ENCODE results near the gene MICALL2. TPM values are rescaled to one million over a fixed set of nuclear protein-coding genes. Genes with fewer than 3 reads are reported as not detected.
"Not testable (repeated sequence)": the region's sequence is repeated elsewhere in the genome, so short reads cannot be mapped to it uniquely, and the experiment has no call there.

Gene MICALL2
- polyA plus RNA-seq, 5 donors: 6.9 to 19.1 (median 12.1) TPM

- DNase-seq: no peak
Measured at GRCh38 chr7:1449951-1450350, 9.3 kb downstream of the MICALL2 start.

- DNase-seq: no peak
Measured at GRCh38 chr7:1449501-1449900, 9.8 kb downstream of the MICALL2 start.

- no peak for DNase-seq
Measured at GRCh38 chr7:1448958-1449357, 10.3 kb downstream of the MICALL2 start.

DNA sequence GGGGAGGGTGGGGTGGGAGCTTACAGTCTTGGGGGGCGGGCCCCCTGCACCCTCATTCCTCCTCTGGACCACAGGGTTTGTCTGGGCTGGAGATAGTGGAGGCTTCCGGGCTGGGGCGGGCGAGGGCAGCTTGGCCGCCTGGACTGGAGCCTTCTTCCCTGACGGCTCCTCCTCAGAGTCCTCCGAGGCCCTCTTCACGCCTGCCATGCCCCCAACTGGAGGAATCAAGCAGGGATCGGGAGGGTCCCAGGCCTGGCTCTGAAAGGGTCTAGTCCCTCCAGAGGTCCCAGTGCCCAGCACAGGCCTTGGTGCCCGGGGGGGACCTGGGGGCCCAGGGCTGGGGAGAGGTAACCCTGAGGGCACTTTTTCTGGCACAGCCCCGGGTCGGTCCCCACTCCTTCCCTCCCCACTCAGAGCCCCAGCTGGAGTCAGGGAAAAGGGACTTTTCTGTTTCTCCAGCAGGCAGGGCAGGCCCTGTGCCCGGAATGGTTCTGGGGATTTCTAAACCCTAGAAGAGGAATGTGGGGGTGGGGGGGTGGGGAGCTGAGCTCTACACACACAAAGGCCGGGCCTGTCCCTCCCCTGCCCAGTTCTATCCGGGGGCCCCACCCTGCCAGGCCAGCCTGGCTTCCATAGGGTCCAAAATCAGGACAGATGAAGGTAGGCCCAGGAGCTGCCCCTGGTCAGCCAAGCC, 11.6 kb downstream of the MICALL2 start:
- DNase-seq: peak; percentile 33 to 44

DNA sequence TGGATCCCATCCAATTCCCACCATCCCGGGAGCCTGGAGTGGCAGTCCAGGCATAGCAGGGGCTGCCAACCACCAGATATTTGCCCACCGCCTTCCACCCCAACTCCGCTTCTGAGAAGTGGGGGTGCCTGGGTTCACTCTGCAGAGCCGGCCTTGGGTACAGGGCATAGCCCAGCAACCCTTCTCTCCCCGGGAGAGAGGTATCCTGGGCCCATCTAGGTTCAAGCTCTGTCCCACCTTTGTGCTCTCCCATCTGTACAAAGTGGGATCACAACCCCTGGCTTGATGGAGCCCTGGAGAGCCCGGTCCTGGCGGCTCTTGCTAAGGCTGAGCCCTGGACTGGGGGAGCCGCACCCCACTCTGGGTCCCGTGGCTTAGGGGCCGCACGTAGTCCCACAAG, 12.2 kb downstream of the MICALL2 start:
- DNase-seq: no peak

GRCh38 chr7:1446620-1447032, 12.6 kb downstream of the MICALL2 start:
- DNase-seq: no peak

DNA sequence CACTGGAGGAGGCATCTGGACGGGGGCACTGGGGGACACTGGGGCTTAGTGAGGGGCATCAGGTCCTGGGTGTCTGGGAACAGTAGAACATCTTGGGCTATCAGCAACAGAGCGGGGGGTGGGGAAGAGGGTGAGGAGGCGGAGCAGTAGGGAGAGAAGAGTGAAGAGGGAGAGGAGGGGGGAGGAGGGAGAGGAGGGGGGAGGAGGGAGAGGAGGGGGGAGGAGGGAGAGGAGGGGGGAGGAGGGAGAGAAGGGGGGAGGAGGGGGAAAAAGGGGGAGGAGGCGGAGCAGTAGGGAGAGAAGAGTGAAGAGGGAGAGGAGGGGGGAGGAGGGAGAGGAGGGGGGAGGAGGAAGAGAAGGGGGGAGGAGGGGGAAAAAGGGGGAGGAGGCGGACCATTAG, 13.2 kb downstream of the MICALL2 start:
- not testable (repeated sequence) for DNase-seq

DNA sequence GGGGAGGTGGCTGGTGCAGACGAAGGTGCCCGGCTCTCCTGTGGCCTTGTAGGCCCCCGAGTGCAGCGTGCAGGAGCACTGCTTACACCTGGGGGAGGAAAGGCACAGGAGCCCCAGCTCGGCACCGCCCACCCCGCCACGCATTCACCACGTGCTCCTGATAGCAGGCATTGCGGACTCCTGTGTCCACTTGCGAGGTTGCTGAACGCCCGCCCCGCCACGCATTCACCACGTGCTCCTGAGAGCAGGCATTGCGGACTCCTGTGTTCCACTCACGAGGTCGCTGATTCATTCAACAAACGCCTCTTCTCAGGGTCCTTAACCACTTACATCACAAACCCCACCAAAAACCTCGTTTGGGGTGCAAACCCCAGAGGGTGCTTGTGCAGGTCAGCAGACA, 13.9 kb downstream of the MICALL2 start:
- DNase-seq: no peak

DNA sequence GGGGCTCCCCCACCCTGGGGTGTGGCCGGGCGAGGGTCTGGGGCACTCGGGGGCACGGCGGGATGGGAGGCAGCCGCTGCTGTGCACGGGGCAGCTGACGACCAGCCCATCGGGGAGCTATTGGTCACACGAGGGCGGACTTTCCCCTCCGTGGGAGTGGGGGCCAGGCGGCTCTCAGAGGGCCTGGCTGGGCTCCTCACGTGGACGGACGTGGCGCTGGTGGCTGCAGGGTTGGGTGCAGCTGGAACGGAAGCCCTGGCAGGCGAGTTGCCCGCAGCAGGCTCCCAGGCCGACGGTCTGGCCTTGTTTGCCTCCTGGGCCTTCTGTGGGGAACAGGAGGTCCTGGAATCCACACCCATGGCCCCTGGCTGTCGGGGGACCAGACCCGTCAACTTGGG, 14.3 kb downstream of the MICALL2 start:
- no peak for DNase-seq

GRCh38 chr7:1444214-1444924, 14.9 kb downstream of the MICALL2 start:
- no peak for DNase-seq

DNA sequence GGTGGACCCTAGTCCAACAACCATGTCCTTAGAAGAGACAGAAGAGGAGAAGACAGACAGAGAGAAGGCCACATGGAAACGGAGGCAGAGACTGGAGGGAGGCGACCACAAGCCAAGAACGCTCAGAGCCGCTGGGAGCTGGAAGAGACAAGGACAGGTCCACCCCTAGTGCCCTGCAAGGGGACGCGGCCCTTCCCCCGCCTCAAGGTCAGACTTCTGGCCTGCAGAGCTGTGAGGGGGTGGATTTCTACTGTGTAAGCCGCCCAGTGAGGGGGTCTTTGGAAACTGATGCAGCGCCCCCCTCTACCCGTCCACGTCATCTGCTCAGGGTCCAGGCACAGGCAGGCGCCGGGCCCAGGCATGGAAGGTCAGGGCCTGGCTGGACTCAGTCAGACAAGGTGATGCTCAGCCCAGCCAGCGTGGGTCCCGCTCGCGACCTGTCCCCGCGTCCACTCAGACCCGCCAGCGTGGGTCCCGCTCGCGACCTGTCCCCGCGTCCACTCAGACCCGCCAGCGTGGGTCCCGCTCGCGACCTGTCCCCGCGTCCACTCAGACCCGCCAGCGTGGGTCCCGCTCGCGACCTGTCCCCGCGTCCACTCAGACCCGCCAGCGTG, 15.6 kb downstream of the MICALL2 start:
- not testable (repeated sequence) for DNase-seq

GRCh38 chr7:1442355-1443124, 16.7 kb downstream of the MICALL2 start:
- DNase-seq: no peak

- DNase-seq: no peak
Measured at GRCh38 chr7:1441615-1442354, 17.5 kb downstream of the MICALL2 start.

GRCh38 chr7:1440620-1441019, 18.6 kb downstream of the MICALL2 start:
- no peak for DNase-seq

- no peak for DNase-seq
Measured at GRCh38 chr7:1439373-1440363, 19.6 kb downstream of the MICALL2 start.

- no peak for DNase-seq
Measured at GRCh38 chr7:1438821-1439220, 20.4 kb downstream of the MICALL2 start.

GRCh38 chr7:1438208-1438607, 21.1 kb downstream of the MICALL2 start:
- DNase-seq: no peak

DNA sequence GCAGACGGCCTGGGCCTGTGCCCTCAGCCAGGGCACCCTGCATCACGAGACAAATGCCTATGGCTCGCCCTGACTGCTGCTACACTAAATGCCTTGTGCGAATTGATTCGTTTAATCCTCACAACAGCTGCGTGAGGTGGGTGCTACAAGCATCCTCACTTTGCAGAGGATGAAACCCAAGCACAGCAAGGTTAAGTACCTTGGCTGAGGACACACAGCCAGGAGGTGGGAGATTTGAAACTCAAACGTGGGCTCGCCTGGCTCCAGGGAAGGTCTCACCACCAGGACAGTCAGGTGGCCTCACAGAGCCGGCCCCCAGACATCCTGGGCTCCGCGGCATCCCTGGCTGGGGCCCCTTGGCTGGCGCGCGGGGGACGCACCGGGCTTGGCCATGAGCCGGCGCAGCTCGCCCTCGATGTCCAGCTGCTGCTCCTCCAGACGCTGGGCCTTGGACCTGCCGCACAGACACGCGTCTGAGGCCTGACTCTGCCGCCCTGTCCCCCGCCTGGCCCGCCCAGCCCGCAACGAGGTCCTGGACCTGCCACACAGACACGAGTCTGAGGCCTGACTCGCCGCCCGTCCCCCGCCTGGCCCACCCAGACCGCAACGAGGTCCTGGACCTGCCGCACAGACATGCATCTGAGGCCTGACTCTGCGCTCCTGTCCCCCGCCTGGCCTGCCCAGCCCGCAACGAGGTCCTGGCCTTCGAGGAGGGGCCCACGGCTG, 22.0 kb downstream of the MICALL2 start:
- no peak for DNase-seq

DNA sequence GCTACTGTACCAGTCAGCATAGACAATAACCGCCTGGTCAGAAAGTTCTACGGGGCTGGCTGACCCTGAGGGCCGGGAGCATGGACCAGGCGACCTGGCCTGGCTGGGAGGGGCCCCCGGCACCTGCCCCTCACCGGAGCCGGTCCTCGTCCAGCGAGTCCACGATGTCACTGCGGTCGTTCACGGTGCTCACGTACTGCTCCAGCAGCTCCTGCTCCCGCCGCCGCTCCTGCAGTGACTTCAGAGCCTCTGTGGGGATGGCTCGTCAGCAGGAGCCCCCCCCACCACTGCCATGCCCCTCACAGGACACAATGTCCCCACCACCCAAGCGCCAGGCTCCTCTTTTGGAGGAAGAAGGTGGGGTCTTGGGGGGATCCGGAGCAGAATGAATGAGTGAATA, 22.7 kb downstream of the MICALL2 start:
- no peak for DNase-seq

Measured in right lung (tissue), 5 donors.